Gastroesophageal sphincter (tissue), 4 donors: ENCODE results near the gene SCN1B. TPM values are rescaled to one million over a fixed set of nuclear protein-coding genes. Genes with fewer than 3 reads are reported as not detected.

ENCODE experiments used
- ATAC-seq: fragments of 150-250 bp; one replicate; pipeline ENCODE4 v1.9.1; 2016; ENCODE audit warnings: mild to moderate bottlenecking, moderate library complexity
- H3K27ac ChIP-seq, 4 donors: fragments of 200-600 bp; sonication (generic) in 3 of 4; 1 replicate in 3 of 4; 2 replicates in 1 of 4; pipeline ENCODE4 v1.5.1; 2016 to 2019
- H3K27me3 ChIP-seq: fragments of 200-600 bp; sonication (generic); one replicate; pipeline ENCODE4 v1.5.1; 2019
- H3K36me3 ChIP-seq, 2 donors: fragments of 200-600 bp; sonication (generic); one replicate each; pipeline ENCODE4 v1.5.1; 2019; ENCODE audit warnings: control low read depth in 1 of 2
- H3K4me1 ChIP-seq, 3 donors: fragments of 200-600 bp; sonication (generic); 1 replicate in 2 of 3; 2 replicates in 1 of 3; pipeline ENCODE4 v1.5.1; 2016 to 2019; ENCODE audit warnings: control low read depth in 2 of 3
- H3K4me3 ChIP-seq, 2 donors: fragments of 200-600 bp; sonication (generic); one replicate each; pipeline ENCODE4 v1.5.1; 2019; ENCODE audit warnings: mild to moderate bottlenecking in 1 of 2, moderate library complexity in 1 of 2
- H3K9me3 ChIP-seq, 3 donors: fragments of 200-600 bp; sonication (generic); one replicate each; pipeline ENCODE4 v1.5.1; 2017 to 2019; ENCODE audit warnings: control low read depth in 2 of 3
- EP300 ChIP-seq: sonication (generic); formaldehyde crosslinking; IDR thresholded peaks from one replicate; pipeline ENCODE4 v1.6.1; 2017; ENCODE audit warnings: antibody characterized with exemption, mild to moderate bottlenecking
- POLR2A ChIP-seq, 2 donors: fragments of 450-650 bp; IDR thresholded peaks; one replicate each; pipeline ENCODE4 v1.6.1; 2017; ENCODE audit warnings: antibody characterized with exemption in 2 of 2, mild to moderate bottlenecking in 2 of 2, moderate library complexity in 1 of 2
- POLR2AphosphoS5 ChIP-seq: sonication (generic); formaldehyde crosslinking; IDR thresholded peaks from one replicate; pipeline ENCODE4 v1.6.1; 2017; ENCODE audit warnings: antibody characterized with exemption
- WGBS, 2 donors: methylation state at CpG; one replicate each; pipeline ENCODE4 v1.1.5; 2018; ENCODE audit warnings: low coverage in 1 of 2; 5-methylcytosine and 5-hydroxymethylcytosine counted together
- total RNA-seq, 4 donors: library from RNA; depleted of rRNA; stranded (reverse); fragments of >200 nt; gene quantifications; one replicate each; pipeline ENCODE4 v1.1.0, GENCODE V29; 2016
- TF ChIP-seq, protein P1 (sequence below), 4 experiments: fragments of 200-600 bp in 2 of 4; fragments of 450-650 bp in 2 of 4; sonication (generic) in 1 of 4; IDR thresholded peaks; one replicate each; pipeline ENCODE4 v1.5.1; 2017 to 2019; ENCODE audit warnings: antibody characterized with exemption in 4 of 4, mild to moderate bottlenecking in 2 of 4, moderate library complexity in 2 of 4

SCN1B gene
- total RNA-seq, 4 donors from 2014 or later: 5.3 to 13.2 (median 9.5) TPM

DNA sequence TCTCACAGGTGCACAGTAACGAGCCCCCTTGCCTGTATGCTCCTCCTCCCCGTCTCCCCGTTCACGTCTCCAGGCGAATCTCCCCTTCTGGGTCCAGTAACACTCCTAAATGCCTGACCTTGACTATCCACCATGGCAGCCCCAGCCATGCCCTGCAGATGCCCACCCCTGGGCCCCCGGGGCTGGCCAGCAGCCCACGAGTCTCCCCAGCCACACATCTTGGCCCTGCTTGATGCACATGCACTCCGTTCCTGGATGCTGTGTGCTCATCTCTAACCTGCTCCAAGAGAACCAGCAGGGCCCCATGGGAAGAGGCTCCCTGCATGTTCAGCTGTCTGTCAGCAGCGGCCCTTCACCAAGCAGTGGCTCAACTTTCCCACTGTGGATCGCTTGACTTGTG, 43.2 kb downstream of the SCN1B start:
- ATAC-seq: no peak
- WGBS, 2 donors: 60 to 63% methylated on average over 1 to 8 of the region's 10 CpGs
- H3K4me1 ChIP-seq: no peaks in the 10 kb centered on the region

DNA sequence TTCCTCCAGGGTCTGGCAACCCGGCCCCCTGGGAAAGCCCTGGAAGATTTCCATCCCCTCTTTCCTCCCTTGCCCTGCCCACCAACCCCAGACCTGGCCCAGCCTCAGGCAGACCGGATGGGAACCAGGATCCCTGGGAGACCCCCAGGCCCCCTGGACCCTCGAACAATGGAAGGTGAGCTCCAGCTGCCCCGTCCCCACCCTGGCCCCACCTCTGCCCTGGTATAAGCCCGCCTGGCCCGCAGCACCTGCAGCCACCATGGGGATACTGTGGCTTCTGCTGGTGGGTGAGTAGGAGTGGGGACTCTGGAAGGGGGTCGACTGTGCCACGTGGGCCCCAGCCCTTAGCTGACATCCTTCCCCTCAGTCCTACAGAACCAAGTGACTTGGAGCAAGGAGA, 43.7 kb downstream of the SCN1B start:
- Histone ChIP-seq H3K27ac (no peak overlapping the region), H3K36me3 (no peaks in the 10 kb centered on the region), H3K4me1 (no peaks in the 10 kb centered on the region), H3K4me3 (no peak overlapping the region), H3K27me3 (peaks cover 8% of the 10 kb centered on the region), H3K9me3 (peaks cover 0 to 9% (median 0%) of the 10 kb centered on the region in 3 donors)
- 70% methylated on average over 2 of the region's 8 CpGs; no CpG with 5 or more reads in 1 of the 2 donors for WGBS, 2 donors
- no peak for ATAC-seq
- TF ChIP-seq POLR2A (IDR thresholded peaks at IDR 0.05) (no peak), POLR2AphosphoS5 (no peak), EP300 (no peak)
- TF ChIP-seq, protein P1, sequence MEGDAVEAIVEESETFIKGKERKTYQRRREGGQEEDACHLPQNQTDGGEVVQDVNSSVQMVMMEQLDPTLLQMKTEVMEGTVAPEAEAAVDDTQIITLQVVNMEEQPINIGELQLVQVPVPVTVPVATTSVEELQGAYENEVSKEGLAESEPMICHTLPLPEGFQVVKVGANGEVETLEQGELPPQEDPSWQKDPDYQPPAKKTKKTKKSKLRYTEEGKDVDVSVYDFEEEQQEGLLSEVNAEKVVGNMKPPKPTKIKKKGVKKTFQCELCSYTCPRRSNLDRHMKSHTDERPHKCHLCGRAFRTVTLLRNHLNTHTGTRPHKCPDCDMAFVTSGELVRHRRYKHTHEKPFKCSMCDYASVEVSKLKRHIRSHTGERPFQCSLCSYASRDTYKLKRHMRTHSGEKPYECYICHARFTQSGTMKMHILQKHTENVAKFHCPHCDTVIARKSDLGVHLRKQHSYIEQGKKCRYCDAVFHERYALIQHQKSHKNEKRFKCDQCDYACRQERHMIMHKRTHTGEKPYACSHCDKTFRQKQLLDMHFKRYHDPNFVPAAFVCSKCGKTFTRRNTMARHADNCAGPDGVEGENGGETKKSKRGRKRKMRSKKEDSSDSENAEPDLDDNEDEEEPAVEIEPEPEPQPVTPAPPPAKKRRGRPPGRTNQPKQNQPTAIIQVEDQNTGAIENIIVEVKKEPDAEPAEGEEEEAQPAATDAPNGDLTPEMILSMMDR (IDR thresholded peaks at IDR 0.05): no peak

More for the DNA sequence above, 43.2 kb downstream of the SCN1B start:
- TF ChIP-seq POLR2AphosphoS5: no peak
- no peak for TF ChIP-seq POLR2A (IDR thresholded peaks at IDR 0.05)
- TF ChIP-seq, protein P1 (IDR thresholded peaks at IDR 0.05): no peak
- TF ChIP-seq EP300: no peak
- no peaks in the 10 kb centered on the region for H3K36me3 ChIP-seq
- peaks cover 11% of the 10 kb centered on the region for H3K27me3 ChIP-seq
- no peak overlapping the region for H3K27ac ChIP-seq
- peaks cover 0 to 9% (median 0%) of the 10 kb centered on the region in 3 donors for H3K9me3 ChIP-seq
- H3K4me3 ChIP-seq: no peak overlapping the region

DNA sequence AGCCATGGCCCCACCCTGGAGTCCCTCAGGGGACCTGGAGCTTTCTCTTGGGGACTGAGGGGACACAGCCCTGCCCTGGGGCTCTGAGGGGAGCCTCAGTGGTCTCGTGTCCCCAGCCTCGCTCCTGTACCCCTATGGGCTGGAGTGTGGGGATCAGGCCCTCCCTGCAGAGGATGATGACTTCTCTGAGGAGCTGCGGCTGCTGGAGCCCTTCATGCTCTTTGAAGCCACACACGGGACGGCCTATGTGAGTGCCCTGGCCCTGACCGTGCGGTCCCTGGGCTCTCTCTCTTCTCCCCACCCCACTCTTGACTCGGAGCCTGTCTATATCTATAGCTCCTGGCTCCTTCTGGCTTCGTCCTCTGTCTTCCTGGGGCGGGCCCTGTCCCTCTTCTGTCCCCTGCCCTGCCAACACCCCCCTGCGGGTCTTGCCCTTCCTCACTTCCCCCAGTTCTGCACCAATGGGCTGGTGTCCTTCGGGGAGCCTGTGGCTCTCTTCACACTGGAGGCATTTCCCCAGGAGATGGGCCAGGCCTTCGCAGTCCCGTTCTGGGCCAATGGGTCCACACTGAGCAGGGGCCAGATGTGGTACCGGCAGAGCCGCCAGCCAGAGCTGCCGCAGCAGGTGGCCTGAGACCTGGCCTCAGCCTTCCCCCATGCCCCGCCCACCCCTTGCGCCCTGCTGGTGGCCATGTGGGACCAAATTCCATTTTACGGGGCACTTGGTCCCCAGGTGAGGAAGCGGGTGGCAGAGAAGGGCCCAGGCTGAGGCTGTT, 44.3 kb downstream of the SCN1B start:
- ATAC-seq: no peak
- TF ChIP-seq POLR2AphosphoS5 (no peak), POLR2A (IDR thresholded peaks at IDR 0.05) (no peak), EP300 (no peak)
- TF ChIP-seq, protein P1 (IDR thresholded peaks at IDR 0.05): no peak
- Histone ChIP-seq H3K36me3 (no peaks in the 10 kb centered on the region), H3K27ac (no peak overlapping the region), H3K9me3 (peaks cover 0 to 9% (median 0%) of the 10 kb centered on the region in 3 donors), H3K4me3 (no peak overlapping the region), H3K4me1 (no peaks in the 10 kb centered on the region), H3K27me3 (peaks cover 8% of the 10 kb centered on the region)
- WGBS, 2 donors: 83% methylated on average over 5 of the region's 21 CpGs; no CpG with 5 or more reads in 1 of the 2 donors

DNA sequence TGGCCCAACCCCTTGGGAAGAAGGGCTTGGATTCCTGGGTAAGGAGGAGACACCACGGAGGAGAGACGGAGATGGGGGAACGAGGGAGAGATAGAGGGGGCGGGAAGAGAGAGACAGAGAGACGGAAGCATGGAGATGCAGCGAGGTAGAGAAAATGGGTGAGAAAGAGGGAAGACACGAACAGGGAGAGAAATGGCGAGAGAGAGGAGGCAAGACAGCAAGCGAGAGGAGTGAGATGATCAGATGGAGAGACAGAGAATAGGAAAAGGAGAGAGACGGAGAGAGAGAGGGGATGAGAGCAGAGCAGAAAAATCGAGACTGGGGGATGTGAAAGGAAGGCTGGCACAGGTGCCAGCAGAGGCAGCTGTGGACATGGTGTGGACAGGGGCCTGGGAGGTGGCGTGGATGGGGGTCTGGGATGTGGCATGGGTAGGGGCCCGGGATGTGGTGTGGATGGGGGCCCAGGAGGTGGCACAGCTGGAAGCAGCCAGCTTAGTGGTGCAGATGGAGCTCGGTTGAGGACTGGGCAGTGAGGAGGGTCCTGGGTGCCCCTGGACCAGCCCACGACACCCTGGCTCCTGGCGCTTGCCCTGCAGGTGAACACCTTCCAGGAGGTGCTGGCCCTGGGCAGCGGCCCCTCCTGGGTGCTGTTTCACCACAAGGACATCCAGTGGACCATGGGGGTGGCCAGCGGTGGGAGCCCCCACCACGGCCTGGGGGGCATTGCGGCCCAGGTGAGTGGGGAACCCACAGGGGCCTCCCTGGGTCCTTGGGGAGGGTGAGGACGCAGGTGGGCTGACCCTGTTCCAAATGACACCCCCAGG, 45.1 kb downstream of the SCN1B start:
- ATAC-seq: no peak
- WGBS, 2 donors: 76 to 86% methylated on average over 8 to 12 of the region's 21 CpGs

More for the DNA sequence above, 45.1 kb downstream of the SCN1B start:
- TF ChIP-seq, protein P1 (IDR thresholded peaks at IDR 0.05): no peak
- no peak for TF ChIP-seq POLR2A (IDR thresholded peaks at IDR 0.05)
- TF ChIP-seq POLR2AphosphoS5: no peak
- TF ChIP-seq EP300: no peak
- peaks cover 3% of the 10 kb centered on the region for H3K27me3 ChIP-seq
- no peak overlapping the region for H3K4me3 ChIP-seq
- no peak overlapping the region for H3K27ac ChIP-seq
- H3K9me3 ChIP-seq: peaks cover 0 to 4% (median 0%) of the 10 kb centered on the region in 3 donors
- no peaks in the 10 kb centered on the region for H3K4me1 ChIP-seq
- no peaks in the 10 kb centered on the region for H3K36me3 ChIP-seq
